Embryonic facial prominence (tissue), 1 donor: ENCODE data around the gene MAMDC4.

Experiments
- DNase-seq: peaks from one replicate; pipeline ENCODE4 v3.0.0-alpha.2; 2016; ENCODE audit errors: extremely low spot score

MAMDC4 gene

DNA sequence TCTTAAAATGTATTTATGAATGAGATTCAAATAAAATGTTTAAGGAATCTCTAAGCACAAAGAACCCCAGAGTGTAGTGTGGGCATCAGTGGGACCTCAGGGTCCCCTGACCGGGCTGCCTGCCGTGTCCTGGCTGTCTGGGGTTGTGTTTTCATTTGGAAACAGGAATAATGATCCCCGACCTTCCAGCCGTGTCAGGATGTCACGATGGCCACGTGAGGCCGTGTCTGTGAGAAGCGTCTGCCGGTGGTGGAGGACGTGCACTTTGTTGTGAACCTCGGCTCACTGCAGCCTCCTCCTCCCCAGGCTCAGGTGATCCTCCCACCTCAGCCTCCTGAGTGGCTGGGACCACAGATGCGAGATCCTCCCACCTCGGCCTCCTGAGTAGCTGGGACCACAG lies 38.5 kb downstream of the MAMDC4 start:
- DNase-seq: no peak

DNA sequence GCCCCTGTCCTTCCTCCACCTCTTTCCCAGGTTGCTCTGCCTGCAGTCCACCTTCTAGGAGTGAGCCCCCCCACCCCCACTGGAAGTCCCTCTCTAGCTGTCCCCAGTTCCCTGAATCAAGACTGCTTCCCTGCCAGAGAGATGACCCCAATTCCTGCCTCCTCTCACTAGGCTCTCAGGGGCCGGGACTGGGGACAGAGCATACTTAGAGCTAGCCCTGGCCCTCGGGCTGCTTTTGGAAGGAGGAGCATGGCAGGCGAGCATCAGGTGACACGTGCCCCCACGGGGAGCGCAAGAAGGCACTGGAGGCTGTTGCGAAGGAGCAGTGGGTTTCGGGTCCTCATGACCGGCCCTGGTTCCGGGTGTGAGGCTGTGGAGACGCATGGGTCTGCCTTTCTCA lies 43.9 kb downstream of the MAMDC4 start:
- DNase-seq: no peak

DNA sequence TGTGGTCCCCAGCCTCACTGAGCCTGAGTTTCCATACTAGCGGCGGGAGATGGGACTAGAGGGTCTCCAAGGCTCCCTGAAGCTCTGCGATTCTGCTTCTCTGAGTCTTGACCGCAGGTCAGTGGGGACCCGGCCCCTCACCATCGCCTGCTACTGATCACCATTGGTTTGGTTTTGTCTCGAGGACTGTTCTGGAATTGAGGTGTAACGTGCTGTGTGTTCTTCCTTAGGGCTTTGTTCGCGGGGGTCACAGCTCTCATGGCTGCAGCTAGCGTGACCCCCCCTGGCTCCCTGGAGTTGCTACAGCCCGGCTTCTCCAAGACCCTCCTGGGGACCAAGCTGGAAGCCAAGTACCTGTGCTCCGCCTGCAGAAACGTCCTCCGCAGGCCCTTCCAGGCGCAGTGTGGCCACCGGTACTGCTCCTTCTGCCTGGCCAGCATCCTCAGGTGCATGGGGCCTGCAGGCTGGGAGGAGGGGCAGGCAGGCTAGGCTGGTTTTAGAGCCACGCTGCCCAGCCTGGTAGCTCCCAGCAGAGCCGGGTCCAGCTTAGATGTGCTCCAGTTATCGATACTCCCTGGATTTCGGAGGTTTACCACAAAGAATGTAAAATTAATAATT lies 46.4 kb downstream of the MAMDC4 start:
- no peak for DNase-seq

DNA sequence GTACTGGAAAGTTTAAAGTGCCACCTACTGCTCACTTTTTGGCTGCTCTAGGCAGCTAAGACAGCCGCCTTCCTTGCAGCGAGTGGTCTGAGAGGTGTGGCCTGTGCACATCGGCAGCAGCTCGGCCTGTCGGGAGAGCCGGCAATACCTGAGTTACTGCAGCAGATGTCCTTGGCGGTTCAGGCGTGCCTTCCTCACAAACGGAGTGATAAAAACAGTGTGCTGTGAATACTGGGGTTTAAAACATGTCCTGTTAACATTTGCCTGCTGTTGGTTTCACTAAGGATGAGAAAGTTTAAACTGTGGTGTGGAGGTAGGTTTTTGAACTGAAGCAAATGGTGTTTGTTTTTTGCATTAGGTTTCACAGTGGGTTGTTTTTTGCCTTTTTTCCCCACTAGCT lies 47.0 kb downstream of the MAMDC4 start:
- DNase-seq: no peak

DNA sequence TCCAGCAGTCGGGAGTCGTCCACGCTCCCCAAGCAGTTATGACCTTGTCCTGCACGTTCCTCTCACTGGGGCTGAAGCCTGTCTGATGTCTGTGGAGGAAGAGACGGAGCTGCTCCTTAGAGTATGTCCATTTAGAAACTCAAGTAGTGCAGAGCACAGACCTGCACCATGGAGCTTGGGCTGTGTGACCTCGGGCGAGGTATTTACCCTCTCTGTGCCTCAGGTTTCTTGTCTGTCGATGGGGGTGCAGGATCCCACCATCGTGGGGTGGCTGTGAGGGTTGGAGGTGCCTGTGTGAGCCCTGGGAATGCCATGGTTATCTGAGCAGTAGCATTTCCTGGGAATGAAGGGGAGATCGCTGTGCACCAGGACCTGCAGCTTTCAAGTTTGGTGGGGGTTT lies 48.4 kb downstream of the MAMDC4 start:
- no peak for DNase-seq

DNA sequence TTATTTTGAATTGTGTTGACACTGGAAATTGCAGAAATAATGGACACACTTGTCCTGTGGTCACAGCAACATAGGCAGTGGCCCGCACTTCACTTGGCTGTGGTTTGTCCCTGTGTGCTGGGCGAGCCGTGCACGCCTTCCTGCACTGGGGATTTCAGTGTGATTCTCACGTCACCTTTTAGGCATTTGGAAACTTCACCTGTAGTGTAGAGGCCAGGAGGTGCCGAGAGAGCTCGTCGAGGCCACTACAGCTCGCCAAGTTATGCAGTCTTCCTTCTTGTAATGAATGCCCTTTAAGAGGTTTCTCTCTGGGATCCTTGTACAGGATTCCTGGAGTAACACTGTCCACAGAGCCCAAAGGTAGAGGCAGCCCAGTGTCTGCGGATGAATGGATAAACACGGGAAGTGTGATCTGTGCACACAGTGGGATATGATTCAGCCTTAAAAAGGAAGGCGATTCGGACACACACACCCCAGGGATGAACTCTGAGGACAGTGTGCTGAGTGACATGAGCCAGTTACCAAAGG lies 48.9 kb downstream of the MAMDC4 start:
- DNase-seq: no peak

DNA sequence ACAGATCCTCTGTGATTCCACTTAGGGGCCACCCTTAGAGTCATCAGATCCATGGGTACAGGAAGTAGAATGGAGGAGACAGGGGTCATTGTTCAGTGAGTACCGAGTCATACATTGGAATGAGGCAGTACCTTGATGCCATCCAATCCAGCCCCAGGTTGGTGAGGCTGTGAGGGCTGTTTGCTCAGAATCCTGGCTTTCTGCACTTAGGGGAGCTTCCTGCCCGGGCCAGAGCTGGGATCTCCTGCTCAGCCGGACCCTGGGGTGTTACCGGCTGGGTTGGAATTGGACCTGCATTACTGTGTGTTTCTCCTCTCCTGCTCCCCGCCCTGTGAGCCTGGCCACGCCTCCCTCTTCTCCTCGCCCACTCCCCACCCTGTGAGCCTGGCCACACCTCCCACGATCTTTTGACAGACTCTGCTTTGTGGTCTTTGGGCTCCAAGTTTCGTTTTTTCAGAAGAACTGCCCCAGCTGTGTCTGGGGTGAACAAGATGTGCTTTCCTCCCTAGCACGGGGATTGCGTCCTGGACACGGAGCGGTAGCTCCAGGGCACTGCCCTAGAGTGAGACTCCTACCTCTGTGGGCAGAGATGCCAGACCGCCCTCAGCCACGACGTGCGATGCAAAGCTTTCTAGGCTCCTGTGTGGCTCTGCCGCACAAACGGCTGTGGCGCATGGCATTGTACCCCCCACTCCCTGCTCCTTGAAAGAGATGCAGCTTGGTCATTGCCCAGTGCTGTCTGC lies 49.5 kb downstream of the MAMDC4 start:
- DNase-seq: no peak

DNA sequence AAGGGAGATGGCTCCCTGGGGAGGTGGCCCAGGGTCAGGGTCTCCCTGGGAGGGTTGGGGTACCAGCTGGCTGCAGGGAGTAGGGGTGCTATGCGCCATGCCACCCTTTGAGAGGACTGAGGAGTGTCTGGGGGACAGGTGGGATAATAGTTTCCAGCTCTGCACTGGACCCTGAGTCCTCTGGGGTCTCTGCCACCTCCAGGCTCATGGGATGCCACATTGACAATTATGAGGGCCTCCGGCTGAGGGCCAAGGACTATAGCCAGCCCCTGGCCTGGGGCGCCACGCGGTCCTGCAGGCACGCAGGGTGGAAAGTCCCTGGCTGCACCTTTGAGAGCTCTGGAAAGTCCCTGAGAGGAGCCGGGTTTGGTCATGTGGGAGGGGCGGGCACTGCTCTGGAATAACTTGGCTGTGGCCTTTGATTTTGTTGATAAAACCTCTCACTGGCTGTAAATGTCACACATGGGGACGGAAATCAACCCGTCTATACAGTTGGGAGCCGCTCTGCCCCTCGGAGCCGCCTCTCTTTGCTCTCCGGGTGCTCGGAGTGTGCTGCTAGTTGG lies 50.2 kb downstream of the MAMDC4 start:
- DNase-seq: no peak

DNA sequence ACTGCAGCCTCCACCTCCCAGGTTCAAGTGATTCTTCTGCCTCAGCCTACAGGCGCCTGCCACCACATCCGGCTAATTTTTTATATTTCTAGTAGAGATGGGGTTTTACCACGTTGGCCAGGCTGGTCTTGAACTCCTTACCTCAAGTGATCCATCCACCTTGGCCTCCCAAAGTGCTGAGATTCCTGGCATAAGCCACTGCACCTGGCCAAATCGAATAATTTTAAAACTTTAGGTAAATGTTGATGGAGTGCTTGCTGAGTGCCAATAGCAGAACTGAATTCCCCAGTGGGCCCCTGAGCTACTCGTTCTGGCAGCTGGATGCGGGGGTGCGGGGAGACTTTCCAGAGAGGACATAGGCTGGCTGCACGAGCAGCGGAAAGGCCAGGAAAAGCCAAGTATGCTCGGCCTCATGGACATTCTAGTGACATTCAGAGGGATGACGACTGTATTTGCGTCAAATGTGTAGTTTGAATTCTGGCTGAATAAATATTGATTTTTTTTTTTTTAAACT lies 51.0 kb downstream of the MAMDC4 start:
- no peak for DNase-seq

DNA sequence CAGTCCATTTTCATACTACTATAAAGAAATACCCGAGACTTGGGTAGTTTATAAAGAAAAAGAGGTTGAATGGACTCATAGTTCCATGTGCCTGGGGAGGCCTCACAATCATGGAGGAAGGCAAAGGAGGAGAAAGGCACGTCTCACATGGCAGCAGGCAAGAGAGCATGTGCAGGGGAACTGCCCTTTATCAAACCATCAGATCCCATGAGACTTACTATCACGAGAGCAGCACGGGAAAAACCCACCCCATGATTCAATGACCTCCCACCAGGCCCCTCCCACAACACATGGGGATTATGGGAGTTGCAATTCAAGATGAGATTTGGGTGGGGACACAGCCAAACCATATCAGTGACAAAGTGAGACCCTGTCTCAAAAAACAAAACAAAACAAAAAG lies 54.1 kb downstream of the MAMDC4 start:
- no peak for DNase-seq

DNA sequence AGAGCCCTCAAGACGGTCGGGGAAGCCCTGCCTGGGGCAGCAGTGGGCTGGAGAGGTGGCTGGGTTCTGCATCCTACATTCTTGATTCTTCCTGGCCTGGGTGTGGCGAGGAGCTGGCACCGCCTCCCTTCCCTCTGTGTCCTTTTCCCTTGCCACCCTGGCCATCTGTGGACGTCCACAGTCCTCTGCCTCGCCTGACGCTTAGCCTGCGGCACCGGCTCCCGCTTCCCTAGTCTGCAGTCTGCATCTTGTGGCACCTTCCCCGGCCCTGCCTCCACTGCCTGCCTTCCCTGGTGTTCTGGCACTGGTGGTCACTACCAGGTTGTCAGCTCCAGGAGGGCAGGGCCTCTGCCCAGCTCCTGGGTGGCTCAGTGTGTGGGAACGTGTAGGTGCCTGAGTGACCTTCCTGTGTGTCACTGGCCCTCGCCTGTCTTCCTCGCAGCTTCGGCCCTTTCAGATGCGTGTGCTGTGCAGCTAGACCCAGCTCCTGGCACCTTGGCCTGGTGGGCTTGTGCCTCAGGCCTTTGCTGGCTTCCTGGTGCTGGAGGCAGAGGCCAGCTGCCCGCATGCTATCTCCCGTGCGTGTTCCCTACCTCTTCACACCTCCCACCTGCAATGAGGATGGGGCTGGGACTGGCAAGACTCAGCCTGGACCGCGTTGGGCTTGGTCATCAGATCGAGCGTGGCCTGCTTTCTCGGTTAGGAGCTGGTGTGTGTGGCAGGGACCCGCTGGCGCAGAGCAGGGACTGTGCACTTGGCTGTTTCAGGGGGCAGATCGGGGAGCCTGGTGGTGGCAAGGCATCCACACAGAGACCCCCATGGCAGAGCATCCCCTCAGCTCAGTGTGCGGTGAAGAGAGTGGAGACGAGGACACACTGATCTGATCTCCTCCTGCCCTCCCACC lies 55.1 kb downstream of the MAMDC4 start:
- DNase-seq: no peak
